MM.1S (cell line): ENCODE data around the gene GNPTG.

ENCODE experiments used
- EZH2 ChIP-seq: fragments of 300-600 bp; sonication (generic); optimal IDR thresholded peaks from 2 replicates; pipeline ENCODE3; 2017; ENCODE audit warnings: low read depth, mild to moderate bottlenecking, antibody characterized with exemption, low read length, mixed read lengths
- EZH2phosphoT487 ChIP-seq: fragments of 300-600 bp; sonication (generic); IDR thresholded peaks from 2 replicates; pipeline ENCODE4 v1.6.1; 2018; ENCODE audit warnings: antibody characterized with exemption, low read length
- TF ChIP-seq, protein P1 (sequence below): fragments of 300-600 bp; sonication (generic); IDR thresholded peaks from 2 replicates; pipeline ENCODE4 v1.5.1; 2016; ENCODE audit warnings: antibody characterized with exemption, low read length, mixed read lengths

DNA sequence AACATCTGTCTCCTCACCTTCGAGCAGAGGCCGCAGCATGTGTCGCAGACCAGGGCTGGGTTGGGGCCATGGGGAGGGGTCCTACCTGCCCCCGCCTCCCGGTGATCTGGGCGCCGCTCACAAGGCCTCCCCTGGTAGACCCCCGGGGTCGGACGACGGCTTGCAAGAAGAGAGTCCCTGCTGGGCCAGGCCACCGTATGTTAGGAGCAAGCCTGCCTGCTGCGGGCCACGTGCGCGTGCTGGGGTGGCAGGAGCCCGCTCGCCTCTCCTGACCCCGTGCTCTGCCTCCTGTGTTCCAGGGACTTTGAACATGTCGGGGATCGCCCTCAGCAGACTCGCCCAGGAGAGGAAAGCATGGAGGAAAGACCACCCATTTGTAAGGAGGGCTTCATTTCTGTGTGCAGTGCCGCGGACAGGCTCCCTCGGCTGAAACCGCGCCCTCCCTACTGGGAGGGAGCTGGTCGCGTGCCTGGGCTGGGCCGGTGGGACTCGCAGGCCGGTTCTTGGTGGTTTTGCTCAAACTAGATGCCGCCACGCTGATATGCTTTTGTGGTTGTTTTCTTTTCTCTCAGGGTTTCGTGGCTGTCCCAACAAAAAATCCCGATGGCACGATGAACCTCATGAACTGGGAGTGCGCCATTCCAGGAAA, 37.9 kb upstream of the GNPTG start:
- TF ChIP-seq, protein P1, sequence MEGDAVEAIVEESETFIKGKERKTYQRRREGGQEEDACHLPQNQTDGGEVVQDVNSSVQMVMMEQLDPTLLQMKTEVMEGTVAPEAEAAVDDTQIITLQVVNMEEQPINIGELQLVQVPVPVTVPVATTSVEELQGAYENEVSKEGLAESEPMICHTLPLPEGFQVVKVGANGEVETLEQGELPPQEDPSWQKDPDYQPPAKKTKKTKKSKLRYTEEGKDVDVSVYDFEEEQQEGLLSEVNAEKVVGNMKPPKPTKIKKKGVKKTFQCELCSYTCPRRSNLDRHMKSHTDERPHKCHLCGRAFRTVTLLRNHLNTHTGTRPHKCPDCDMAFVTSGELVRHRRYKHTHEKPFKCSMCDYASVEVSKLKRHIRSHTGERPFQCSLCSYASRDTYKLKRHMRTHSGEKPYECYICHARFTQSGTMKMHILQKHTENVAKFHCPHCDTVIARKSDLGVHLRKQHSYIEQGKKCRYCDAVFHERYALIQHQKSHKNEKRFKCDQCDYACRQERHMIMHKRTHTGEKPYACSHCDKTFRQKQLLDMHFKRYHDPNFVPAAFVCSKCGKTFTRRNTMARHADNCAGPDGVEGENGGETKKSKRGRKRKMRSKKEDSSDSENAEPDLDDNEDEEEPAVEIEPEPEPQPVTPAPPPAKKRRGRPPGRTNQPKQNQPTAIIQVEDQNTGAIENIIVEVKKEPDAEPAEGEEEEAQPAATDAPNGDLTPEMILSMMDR, result no peak
- TF ChIP-seq EZH2 (no peak), EZH2phosphoT487 (no peak)
